Neural progenitor cell (in vitro differentiated cells): ENCODE measurements around the gene MBP.

ENCODE experiments used
- CTCF ChIP-seq: fragments of 200-600 bp; sonication (generic); IDR thresholded peaks from 2 replicates; pipeline ENCODE4 v1.5.1; 2017; ENCODE audit warnings: antibody characterized with exemption, mild to moderate bottlenecking
- EZH2 ChIP-seq: fragments of 200-600 bp; sonication (generic); IDR thresholded peaks from 2 replicates; pipeline ENCODE4 v1.6.1; 2017; ENCODE audit warnings: antibody characterized with exemption, mild to moderate bottlenecking, moderate library complexity

- no peak for TF ChIP-seq CTCF
- TF ChIP-seq EZH2: no peak
Measured at GRCh38 chr18:77114415-77115191, 18.0 kb downstream of the MBP start.
